Tibial nerve (tissue), 3 donors: ENCODE data around the gene BHLHE40.

Experiments used
- CTCF ChIP-seq, 5 experiments: fragments of 200-600 bp in 3 of 5; fragments of 450-650 bp in 2 of 5; sonication (generic) in 3 of 5; IDR thresholded peaks; one replicate each; pipeline ENCODE4 v1.5.1; 2016 to 2019; ENCODE audit warnings: antibody characterized with exemption in 5 of 5, mild to moderate bottlenecking in 3 of 5, moderate library complexity in 2 of 5
- POLR2A ChIP-seq, 2 donors: fragments of 450-650 bp; IDR thresholded peaks; one replicate each; pipeline ENCODE4 v1.6.1; 2017; ENCODE audit warnings: antibody characterized with exemption in 2 of 2, mild to moderate bottlenecking in 2 of 2, moderate library complexity in 2 of 2

DNA sequence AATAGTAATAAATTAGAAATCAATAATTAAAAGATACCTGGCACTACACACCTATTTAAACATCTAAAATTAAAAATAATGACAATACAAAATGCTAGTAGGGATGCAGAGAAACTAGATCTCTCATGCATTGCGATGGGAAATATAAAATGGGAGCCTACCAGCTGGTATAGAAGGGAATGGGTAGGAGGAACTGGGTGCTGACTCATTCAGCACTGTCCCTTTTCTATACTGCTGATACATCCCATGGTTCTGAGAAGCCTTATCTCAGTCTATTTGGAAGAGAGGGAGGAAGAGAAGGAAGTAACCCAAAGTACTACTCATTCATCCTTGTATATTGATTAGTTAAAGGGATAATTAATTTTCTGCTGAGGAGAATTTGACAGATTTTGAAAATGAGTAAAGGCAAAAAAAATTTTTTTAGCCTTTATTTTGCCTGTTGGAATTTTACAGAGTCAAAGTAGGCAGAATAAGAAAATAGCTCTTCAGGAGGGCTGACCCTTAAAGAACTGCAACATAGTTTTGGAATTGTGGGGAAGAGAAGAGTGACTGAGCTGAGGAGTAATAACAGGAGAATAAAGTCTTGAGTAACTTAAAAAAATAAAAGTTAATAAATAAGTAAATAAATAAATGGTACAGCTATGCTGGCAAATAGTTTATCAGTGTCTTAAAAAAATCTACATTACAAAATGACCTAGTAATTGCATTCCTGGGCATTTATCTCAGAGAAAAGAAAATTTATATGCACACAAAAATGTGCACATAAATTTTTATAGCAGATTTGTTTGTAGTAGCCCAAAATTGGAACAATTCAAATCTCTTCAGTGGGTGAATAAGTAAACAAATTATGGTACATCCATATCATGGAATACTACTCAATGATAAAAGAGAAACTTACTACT, 15.3 kb upstream of the BHLHE40 start:
- no peak for TF ChIP-seq POLR2A (IDR thresholded peaks at IDR 0.05)
- no peak for TF ChIP-seq CTCF (IDR thresholded peaks at IDR 0.05)
